ENCODE data around the gene STX11. TPM values are rescaled to one million over a fixed set of nuclear protein-coding genes. Genes with fewer than 3 reads are reported as not detected.

STX11 gene
- total RNA-seq, 4 donors from 2014 or later: 9.3 to 15.4 (median 11.2) TPM

DNA sequence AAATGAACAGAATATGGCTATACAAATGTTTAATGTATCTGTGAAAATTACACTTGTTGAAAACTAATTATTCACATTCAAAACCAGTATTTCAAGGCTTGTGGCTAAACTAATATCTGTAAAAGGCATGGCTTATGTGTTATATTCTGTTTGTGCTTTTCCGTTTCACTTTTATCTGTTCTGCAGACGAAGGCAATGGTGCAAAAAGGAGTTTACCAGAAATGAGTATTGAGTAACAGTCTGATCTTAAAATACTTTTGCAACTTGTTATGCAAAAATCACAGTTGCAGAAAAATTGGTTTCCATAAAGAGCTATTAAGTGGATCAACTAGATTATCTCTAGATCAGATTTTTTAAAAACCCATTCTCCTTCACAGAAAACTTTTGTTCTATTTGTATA is 9.4 kb upstream of the STX11 start:
- H3K27ac ChIP-seq: no peak overlapping the region
- no peak for TF ChIP-seq POLR2A (IDR thresholded peaks at IDR 0.05)
- TF ChIP-seq, protein P1, sequence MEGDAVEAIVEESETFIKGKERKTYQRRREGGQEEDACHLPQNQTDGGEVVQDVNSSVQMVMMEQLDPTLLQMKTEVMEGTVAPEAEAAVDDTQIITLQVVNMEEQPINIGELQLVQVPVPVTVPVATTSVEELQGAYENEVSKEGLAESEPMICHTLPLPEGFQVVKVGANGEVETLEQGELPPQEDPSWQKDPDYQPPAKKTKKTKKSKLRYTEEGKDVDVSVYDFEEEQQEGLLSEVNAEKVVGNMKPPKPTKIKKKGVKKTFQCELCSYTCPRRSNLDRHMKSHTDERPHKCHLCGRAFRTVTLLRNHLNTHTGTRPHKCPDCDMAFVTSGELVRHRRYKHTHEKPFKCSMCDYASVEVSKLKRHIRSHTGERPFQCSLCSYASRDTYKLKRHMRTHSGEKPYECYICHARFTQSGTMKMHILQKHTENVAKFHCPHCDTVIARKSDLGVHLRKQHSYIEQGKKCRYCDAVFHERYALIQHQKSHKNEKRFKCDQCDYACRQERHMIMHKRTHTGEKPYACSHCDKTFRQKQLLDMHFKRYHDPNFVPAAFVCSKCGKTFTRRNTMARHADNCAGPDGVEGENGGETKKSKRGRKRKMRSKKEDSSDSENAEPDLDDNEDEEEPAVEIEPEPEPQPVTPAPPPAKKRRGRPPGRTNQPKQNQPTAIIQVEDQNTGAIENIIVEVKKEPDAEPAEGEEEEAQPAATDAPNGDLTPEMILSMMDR (IDR thresholded peaks at IDR 0.05): no peak
- no peak for DNase-seq
- H3K4me1 ChIP-seq: no peaks in the 10 kb centered on the region
- H3K4me3 ChIP-seq: no peak overlapping the region
- H3K27me3 ChIP-seq: no peaks in the 10 kb centered on the region
- intact Hi-C loops (cut with DNase I): no loop called here
- H3K9me3 ChIP-seq: no peaks in the 10 kb centered on the region
- H3K36me3 ChIP-seq: no peaks in the 10 kb centered on the region
- 61% methylated on average over 2 of the region's 2 CpGs for WGBS, 2 donors

DNA sequence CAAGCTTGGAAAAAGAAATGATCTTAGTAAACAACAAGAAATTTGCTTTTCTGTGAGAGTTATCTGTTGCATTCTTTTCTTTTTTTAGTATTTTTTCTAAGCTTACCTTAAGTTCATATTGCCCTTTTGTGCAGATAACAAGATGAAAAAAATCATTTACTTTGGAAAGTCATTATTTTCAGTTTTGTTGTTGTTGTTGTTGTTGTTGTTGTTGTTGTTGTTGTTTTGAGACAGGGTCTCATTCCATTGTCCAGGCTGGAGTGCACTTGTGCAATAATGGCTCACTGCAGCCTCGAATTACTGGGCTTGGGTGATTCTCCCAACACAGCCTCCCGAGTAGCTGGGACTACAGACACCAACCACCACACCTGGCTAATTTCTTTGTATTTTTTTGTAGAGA is 8.8 kb upstream of the STX11 start:
- no peak for TF ChIP-seq POLR2A (IDR thresholded peaks at IDR 0.05)
- TF ChIP-seq, protein P1 (IDR thresholded peaks at IDR 0.05): no peak
- H3K9me3 ChIP-seq: no peaks in the 10 kb centered on the region
- 89 to 90% methylated on average over 2 of the region's 2 CpGs for WGBS, 2 donors
- H3K27ac ChIP-seq: no peak overlapping the region
- H3K27me3 ChIP-seq: no peaks in the 10 kb centered on the region
- H3K4me1 ChIP-seq: no peaks in the 10 kb centered on the region
- no peaks in the 10 kb centered on the region for H3K36me3 ChIP-seq
- intact Hi-C loops (cut with DNase I): no loop called here
- no peak overlapping the region for H3K4me3 ChIP-seq
- no peak for DNase-seq

DNA sequence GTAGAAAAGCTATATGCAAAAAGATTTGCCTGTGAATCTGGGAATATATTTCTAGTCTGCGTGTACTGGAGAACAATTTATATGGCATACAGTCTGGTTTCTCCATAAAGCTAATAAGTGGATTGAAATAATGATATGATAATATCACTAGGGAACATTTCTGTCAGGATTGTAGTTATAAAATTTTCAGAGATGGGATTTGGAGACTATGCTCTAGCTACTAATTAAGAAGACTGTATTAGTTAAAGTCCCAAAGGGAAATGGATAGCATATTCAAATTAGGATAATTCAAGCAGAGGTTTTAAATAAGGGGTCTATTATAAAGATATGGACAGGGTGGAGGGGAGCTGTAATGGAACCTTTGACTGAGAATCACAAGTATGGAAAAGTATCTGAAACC is 7.2 kb upstream of the STX11 start:
- no peaks in the 10 kb centered on the region for H3K9me3 ChIP-seq
- no peak for TF ChIP-seq POLR2A (IDR thresholded peaks at IDR 0.05)
- TF ChIP-seq, protein P1 (IDR thresholded peaks at IDR 0.05): no peak
- no peaks in the 10 kb centered on the region for H3K4me1 ChIP-seq
- DNase-seq: no peak
- no peak overlapping the region for H3K27ac ChIP-seq
- H3K27me3 ChIP-seq: no peaks in the 10 kb centered on the region
- no peak overlapping the region for H3K4me3 ChIP-seq
- intact Hi-C loops (cut with DNase I): no loop called here
- WGBS, 2 donors: 90 to 96% methylated on average over 1 of the region's 1 CpG
- H3K36me3 ChIP-seq: no peaks in the 10 kb centered on the region

DNA sequence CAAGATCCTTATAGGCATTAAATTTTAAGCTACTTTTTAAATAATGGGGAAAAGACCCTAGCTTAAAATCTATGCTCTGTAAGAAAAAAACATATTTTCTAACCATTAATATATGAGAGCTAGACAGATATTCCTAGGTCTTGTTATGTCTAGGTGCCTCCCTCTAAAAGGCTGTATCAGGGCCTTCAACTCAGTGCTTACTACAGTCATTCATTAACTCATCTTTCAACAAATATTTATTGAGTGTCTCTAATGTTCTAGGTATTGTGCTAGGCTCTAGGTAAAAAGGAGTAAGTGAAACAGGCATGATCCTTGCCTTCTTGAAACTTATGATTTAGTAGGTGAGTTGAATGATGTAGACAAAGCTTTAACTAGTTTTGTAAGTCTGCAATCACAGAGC is 6.4 kb upstream of the STX11 start:
- intact Hi-C loops (cut with DNase I): no loop called here
- no peaks in the 10 kb centered on the region for H3K36me3 ChIP-seq
- H3K4me3 ChIP-seq: no peak overlapping the region
- DNase-seq: no peak
- no peaks in the 10 kb centered on the region for H3K27me3 ChIP-seq
- no peaks in the 10 kb centered on the region for H3K4me1 ChIP-seq
- no peak for TF ChIP-seq POLR2A (IDR thresholded peaks at IDR 0.05)
- TF ChIP-seq, protein P1 (IDR thresholded peaks at IDR 0.05): no peak
- no peak overlapping the region for H3K27ac ChIP-seq
- no peaks in the 10 kb centered on the region for H3K9me3 ChIP-seq

DNA sequence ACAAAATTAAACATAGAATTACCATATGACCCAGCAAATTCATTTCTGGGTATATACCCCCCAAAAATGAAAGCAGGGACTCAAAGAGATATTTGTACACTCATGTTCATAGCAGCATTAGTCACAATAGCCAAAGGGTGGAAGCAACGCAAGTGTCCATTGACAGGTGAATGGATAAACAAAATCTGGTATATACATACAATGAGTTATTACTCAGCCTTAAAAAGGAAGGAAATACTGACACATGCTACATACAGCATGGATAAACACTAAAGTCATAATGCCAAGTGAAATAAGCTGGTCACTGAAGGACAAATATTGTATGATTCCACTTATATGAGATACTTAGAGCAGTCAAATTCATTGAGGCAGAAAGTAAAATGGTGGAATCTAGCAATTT is 5.3 kb upstream of the STX11 start:
- Histone ChIP-seq H3K27me3 (no peaks in the 10 kb centered on the region), H3K27ac (no peak overlapping the region), H3K9me3 (no peaks in the 10 kb centered on the region), H3K36me3 (no peaks in the 10 kb centered on the region), H3K4me1 (peaks cover 0 to 7% (median 0%) of the 10 kb centered on the region in 3 donors), H3K4me3 (no peak overlapping the region)
- TF ChIP-seq POLR2A (IDR thresholded peaks at IDR 0.05): no peak
- TF ChIP-seq, protein P1 (IDR thresholded peaks at IDR 0.05): no peak
- 25 to 53% methylated on average over 1 of the region's 1 CpG for WGBS, 2 donors
- no peak for DNase-seq
- intact Hi-C loops (cut with DNase I): no loop called here
